Measurements from ENCODE around the gene POLRMT. TPM values are rescaled to one million over a fixed set of nuclear protein-coding genes. Genes with fewer than 3 reads are reported as not detected.

POLRMT gene
- total and polyA plus RNA-seq, 2 experiments from 2014 or later = 98.0 to 148 TPM

DNA sequence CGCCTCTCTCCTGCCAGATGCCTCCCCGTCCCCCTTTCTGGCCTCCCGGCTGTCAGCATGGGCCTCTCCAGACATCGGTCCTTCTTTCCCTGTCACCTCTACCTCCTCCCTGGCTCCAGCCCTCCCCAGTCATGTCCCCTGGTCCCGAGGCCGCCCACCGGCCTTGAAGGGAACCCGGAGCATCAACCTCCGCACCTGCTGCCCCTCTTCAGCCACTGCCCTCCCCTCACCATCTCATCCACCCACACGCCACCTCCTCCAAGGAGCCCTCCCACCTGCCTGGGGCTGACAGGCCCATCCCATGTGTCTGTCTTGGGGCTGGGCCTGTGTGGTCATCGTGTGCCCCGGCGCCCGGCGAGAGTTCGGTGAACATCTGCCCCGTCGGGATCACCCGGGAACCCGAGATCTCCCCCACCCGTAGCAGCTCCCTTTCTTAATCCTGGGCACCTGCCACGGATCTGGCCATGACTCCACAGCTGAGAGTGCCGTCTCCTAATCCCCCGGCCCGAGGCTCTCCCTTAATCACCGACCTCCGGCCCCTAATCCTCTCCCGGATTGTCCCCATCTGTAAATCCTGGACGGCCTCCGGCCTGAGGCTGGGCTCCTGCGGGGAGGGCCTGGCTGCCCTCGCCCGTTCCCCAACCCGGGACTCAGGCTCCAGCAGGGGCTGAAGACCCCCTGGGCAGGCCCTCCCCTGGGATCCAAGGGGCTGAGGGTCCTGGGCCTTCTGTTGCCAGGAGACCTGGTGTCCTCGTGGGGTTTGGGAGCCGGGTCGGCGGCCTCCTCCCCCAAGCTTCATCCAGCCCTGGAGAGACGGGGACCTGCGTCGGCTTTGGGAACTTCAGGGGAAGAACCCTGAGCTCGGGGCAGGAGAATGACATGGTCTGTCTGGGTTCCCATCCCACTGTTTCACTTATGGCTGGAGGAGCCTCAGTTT lies 37.7 kb downstream of the POLRMT start:
- Histone ChIP-seq H3K4me3 (no peak overlapping the region), H3K27ac (ENCODE audit: low read depth) (no peak overlapping the region), H3K4me2 (no peak overlapping the region), H3K36me3 (ENCODE audit: insufficient read depth) (no peaks in the 10 kb centered on the region), H4K20me1 (replicated peaks; ENCODE audit: insufficient read depth) (peaks cover 4% of the 10 kb centered on the region; the same call in 1 of the 2 replicates), H3K4me1 (ENCODE audit: insufficient read depth) (no peaks in the 10 kb centered on the region), H3F3A (replicated peaks; ENCODE audit: low read depth) (no peaks in the 10 kb centered on the region; the same call in 1 of the 2 replicates), H3K9me2 (ENCODE audit: insufficient read depth) (no peaks in the 10 kb centered on the region), H2AFZ (no peak overlapping the region), H3K79me2 (replicated peaks; ENCODE audit: insufficient read depth) (no peaks in the 10 kb centered on the region), H3K27me3 (ENCODE audit: insufficient read depth) (peaks cover 15% of the 10 kb centered on the region)
- Mint-ChIP-seq H3K27ac (no peak overlapping the region), H3K36me3 (ENCODE audit: low read depth) (no peaks in the 10 kb centered on the region), H3K4me1 (no peaks in the 10 kb centered on the region), H3K9me3 (peaks cover 10% of the 10 kb centered on the region), H3K4me3 (no peak overlapping the region), H3K27me3 (ENCODE audit: insufficient read depth, low read depth, poor library complexity) (peaks cover 25% of the 10 kb centered on the region)
- no peak for ATAC-seq
- TF ChIP-seq JUNB (IDR thresholded peaks at IDR 0.05; ENCODE audit: unreplicated experiment) = no peak
- no peak for TF ChIP-seq NANOG (IDR thresholded peaks at IDR 0.05; ENCODE audit: borderline replicate concordance)
- TF ChIP-seq ZNF114 (CRISPR knock-in tag; IDR thresholded peaks at IDR 0.05) = no peak
- no peak for TF ChIP-seq STAT1 (IDR thresholded peaks at IDR 0.05; ENCODE audit: unreplicated experiment)
- TF ChIP-seq, protein P1, sequence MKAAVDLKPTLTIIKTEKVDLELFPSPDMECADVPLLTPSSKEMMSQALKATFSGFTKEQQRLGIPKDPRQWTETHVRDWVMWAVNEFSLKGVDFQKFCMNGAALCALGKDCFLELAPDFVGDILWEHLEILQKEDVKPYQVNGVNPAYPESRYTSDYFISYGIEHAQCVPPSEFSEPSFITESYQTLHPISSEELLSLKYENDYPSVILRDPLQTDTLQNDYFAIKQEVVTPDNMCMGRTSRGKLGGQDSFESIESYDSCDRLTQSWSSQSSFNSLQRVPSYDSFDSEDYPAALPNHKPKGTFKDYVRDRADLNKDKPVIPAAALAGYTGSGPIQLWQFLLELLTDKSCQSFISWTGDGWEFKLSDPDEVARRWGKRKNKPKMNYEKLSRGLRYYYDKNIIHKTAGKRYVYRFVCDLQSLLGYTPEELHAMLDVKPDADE (IDR thresholded peaks at IDR 0.05) = no peak
- TF ChIP-seq, protein P2, sequence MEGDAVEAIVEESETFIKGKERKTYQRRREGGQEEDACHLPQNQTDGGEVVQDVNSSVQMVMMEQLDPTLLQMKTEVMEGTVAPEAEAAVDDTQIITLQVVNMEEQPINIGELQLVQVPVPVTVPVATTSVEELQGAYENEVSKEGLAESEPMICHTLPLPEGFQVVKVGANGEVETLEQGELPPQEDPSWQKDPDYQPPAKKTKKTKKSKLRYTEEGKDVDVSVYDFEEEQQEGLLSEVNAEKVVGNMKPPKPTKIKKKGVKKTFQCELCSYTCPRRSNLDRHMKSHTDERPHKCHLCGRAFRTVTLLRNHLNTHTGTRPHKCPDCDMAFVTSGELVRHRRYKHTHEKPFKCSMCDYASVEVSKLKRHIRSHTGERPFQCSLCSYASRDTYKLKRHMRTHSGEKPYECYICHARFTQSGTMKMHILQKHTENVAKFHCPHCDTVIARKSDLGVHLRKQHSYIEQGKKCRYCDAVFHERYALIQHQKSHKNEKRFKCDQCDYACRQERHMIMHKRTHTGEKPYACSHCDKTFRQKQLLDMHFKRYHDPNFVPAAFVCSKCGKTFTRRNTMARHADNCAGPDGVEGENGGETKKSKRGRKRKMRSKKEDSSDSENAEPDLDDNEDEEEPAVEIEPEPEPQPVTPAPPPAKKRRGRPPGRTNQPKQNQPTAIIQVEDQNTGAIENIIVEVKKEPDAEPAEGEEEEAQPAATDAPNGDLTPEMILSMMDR (conservative IDR thresholded peaks at IDR 0.05; ENCODE audit: low read depth in 2 of 2) = no peak
- no peak for TF ChIP-seq ZNF331 (CRISPR knock-in tag; IDR thresholded peaks at IDR 0.05; ENCODE audit: low read depth)
- TF ChIP-seq POLR2AphosphoS5 (IDR thresholded peaks at IDR 0.05; ENCODE audit: low read depth) = no peak
- no peak for DNase-seq (ENCODE audit: low spot score)

DNA sequence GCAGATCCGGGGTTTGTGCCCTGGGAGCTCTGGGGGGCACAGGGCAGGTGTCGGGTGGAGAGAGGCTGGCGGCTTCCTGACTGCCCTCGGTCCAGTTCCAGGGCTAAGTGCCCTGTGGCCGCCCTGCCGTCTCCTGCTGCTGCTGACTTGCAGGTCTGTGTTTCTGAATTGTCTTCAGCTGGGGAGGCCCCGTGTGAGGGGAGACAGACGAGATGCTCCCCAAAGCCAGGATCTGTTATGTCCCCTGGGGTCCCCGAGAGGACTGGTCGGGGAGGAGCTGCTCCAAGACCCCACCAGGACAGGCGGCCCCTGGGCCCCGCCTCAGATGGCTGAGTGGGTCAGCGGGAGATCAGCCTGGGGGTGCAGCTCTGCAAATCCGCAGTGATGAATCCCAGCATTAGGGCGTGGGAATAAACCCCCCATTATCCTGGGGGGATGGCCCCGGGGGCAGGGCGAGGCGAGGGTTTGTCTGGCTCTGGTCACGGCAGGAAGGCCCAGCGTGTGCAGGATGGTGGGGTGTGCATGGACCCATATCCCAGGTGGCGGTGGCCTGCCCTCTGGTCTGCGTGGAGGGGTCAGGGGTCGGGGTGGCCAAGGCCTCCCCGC lies 39.0 kb downstream of the POLRMT start:
- DNase-seq (ENCODE audit: low spot score) (no peak), ATAC-seq (no peak)
- no peaks in the 10 kb centered on the region for H3K4me1 ChIP-seq (ENCODE audit: insufficient read depth)
- H3K27ac Mint-ChIP-seq = no peak overlapping the region
- peaks cover 20% of the 10 kb centered on the region for H3K27me3 ChIP-seq (ENCODE audit: insufficient read depth)
- H3K27ac ChIP-seq (ENCODE audit: low read depth) = no peak overlapping the region
- peaks cover 4% of the 10 kb centered on the region; the same call in 1 of the 2 replicates for H4K20me1 ChIP-seq (replicated peaks; ENCODE audit: insufficient read depth)
- H3K4me3 ChIP-seq = no peak overlapping the region
- H3K4me3 Mint-ChIP-seq = no peak overlapping the region
- peaks cover 26% of the 10 kb centered on the region for H3K27me3 Mint-ChIP-seq (ENCODE audit: insufficient read depth, low read depth, poor library complexity)
- H3F3A ChIP-seq (replicated peaks; ENCODE audit: low read depth) = no peaks in the 10 kb centered on the region; the same call in 1 of the 2 replicates
- no peak overlapping the region for H3K4me2 ChIP-seq
- no peaks in the 10 kb centered on the region for H3K36me3 ChIP-seq (ENCODE audit: insufficient read depth)
- H3K9me3 Mint-ChIP-seq = no peaks in the 10 kb centered on the region
- H3K79me2 ChIP-seq (replicated peaks; ENCODE audit: insufficient read depth) = no peaks in the 10 kb centered on the region
- H3K36me3 Mint-ChIP-seq (ENCODE audit: low read depth) = no peaks in the 10 kb centered on the region
- no peaks in the 10 kb centered on the region for H3K4me1 Mint-ChIP-seq
- H2AFZ ChIP-seq = no peak overlapping the region
- H3K9me2 ChIP-seq (ENCODE audit: insufficient read depth) = no peaks in the 10 kb centered on the region
- TF ChIP-seq STAT1 (IDR thresholded peaks at IDR 0.05; ENCODE audit: unreplicated experiment) (no peak), ZNF331 (CRISPR knock-in tag; IDR thresholded peaks at IDR 0.05; ENCODE audit: low read depth) (no peak), POLR2AphosphoS5 (IDR thresholded peaks at IDR 0.05; ENCODE audit: low read depth) (no peak), JUNB (IDR thresholded peaks at IDR 0.05; ENCODE audit: unreplicated experiment) (no peak), CREB1 (CRISPR knock-in tag; IDR thresholded peaks at IDR 0.05; ENCODE audit: low read depth) (no peak)
- TF ChIP-seq, protein P3, sequence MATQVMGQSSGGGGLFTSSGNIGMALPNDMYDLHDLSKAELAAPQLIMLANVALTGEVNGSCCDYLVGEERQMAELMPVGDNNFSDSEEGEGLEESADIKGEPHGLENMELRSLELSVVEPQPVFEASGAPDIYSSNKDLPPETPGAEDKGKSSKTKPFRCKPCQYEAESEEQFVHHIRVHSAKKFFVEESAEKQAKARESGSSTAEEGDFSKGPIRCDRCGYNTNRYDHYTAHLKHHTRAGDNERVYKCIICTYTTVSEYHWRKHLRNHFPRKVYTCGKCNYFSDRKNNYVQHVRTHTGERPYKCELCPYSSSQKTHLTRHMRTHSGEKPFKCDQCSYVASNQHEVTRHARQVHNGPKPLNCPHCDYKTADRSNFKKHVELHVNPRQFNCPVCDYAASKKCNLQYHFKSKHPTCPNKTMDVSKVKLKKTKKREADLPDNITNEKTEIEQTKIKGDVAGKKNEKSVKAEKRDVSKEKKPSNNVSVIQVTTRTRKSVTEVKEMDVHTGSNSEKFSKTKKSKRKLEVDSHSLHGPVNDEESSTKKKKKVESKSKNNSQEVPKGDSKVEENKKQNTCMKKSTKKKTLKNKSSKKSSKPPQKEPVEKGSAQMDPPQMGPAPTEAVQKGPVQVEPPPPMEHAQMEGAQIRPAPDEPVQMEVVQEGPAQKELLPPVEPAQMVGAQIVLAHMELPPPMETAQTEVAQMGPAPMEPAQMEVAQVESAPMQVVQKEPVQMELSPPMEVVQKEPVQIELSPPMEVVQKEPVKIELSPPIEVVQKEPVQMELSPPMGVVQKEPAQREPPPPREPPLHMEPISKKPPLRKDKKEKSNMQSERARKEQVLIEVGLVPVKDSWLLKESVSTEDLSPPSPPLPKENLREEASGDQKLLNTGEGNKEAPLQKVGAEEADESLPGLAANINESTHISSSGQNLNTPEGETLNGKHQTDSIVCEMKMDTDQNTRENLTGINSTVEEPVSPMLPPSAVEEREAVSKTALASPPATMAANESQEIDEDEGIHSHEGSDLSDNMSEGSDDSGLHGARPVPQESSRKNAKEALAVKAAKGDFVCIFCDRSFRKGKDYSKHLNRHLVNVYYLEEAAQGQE (IDR thresholded peaks at IDR 0.05; ENCODE audit: unreplicated experiment) = no peak
- TF ChIP-seq, protein P1 (IDR thresholded peaks at IDR 0.05) = no peak
